ENCODE data around the gene TSEN54.

The TSEN54 gene

DNA sequence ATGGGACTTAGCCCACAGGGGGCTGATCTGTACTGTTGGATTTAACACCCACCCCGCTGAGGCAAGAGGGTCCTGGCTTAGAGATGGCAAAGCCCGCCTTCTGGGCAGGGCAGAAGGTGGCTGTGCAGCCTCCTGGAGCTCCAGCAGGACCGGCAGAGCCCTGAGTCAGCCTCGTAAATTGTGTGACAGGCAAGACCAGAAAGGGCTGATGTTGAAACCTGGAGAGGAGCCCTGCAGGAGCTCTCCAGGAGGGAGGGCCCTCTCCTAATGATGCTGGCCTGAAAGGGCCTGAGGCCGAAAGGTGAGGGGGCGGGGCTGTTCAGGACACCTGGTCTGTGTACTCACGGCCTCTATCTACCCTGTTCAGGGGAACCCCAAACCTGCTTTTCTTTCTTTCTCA is 48.7 kb downstream of the TSEN54 start:
- DNase-seq (ENCODE audit: low spot score): no peak

- no peak for DNase-seq (ENCODE audit: low spot score)
Observed at GRCh38 chr17:75565618-75566017, 49.3 kb downstream of the TSEN54 start.

DNA sequence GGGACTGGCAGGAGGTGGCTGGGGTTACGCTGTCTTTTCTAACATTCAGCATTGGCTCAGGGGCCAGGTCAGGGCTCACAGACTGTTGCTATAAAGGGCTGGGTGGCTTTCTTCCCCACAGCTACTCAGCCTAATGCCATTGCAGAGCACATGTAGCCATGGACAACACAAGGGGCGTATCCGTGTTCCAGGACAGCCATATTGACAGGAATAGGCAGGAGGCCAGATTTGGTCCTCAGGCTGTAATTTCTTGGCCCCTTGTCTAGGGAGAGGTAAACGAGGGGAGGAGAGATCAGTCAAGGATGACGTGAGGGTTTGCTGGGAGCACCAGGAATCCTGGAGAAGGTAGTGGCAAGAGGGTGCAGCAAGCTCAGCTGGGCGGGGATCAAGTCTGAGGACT is 50.1 kb downstream of the TSEN54 start:
- DNase-seq (ENCODE audit: low spot score): no peak

DNA sequence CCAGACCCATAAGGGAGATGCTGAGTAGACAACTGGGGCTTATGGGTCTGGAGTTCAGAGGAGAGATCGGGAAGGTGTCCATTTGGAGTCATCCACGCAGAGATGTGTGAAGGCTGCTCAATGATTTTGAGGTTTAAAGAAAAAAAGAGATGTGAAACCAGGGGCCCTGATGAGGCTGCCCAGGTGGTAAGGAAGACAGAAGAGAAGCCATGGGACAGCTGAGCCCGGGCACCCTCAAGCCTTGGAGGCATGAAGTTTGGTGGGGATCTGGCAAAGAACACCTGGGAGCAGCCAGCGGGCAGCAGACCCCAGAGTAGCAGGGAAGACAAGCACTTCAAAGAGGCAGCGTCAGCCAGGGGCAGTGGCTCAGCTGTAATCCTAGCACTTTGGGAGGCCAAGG is 50.5 kb downstream of the TSEN54 start:
- DNase-seq (ENCODE audit: low spot score): no peak

GRCh38 chr17:75568412-75569255 is 52.3 kb downstream of the TSEN54 start:
- no peak for DNase-seq (ENCODE audit: low spot score)

- DNase-seq (ENCODE audit: low spot score): no peak
Observed at GRCh38 chr17:75570034-75570676, 53.8 kb downstream of the TSEN54 start.

DNA sequence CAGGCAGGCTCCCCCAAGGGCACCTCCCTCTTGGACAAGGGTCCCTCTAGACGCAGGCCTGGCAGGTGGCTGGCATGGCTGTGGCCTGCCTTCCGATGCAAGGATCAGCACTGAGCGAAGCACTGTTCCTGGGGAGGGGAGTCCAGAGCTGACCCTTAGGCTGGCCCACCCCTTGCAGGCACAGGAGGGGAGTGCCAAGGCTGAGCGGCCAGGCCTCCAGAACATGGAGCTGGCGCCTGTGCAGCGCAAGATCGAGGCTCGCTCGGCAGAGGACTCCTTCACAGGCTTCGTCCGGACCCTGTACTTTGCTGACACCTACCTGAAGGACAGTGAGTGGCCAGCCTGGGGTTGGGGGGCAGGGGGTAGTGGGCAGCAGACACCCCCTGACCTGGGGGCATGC is 54.4 kb downstream of the TSEN54 start:
- no peak for DNase-seq (ENCODE audit: low spot score)

DNA sequence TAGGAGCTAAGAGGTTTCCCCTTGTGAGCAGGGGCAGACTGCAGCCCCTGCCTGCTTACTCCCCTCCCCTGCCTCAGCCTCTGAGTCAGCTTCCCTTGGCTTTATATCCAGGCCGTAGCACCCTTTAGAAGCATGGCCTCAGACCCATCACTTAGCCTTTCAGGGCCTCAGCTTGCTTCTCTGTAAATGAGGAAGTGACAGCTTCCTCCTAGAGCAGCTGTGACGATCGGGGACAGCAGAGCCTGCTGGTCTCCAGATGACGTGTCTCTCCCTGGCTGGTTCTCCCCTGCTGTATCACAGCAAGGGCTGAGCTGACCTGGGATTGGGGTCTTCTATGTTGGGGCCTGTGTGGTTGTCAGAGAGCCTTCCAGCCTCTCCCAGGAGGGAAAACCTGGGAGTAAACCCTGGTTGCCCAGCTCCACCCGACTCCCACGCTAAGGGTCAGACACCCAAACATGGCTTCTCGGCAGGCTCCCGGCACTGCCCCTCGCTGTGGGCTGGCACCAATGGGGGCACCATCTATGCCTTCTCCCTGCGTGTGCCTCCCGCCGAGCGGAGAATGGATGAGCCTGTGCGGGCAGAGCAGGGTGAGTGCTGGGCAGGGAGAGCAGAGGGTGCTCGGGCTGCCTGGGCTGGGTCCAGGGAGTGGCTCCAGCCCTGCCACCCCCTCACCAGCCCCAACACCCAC is 55.0 kb downstream of the TSEN54 start:
- no peak for DNase-seq (ENCODE audit: low spot score)

DNA sequence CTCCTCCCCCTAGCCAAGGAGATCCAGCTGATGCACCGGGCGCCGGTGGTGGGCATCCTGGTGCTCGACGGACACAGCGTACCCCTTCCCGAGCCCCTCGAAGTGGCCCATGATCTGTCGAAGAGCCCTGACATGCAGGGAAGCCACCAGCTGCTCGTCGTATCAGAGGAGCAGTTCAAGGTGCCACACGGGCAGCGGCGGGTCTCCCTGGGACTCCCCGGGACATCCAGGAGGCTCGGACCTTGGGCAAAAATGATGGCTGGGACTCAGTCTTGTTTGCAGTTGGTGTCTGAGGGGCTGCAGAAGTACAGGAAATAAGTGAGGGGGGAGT is 55.5 kb downstream of the TSEN54 start:
- DNase-seq (ENCODE audit: low spot score): no peak

DNA sequence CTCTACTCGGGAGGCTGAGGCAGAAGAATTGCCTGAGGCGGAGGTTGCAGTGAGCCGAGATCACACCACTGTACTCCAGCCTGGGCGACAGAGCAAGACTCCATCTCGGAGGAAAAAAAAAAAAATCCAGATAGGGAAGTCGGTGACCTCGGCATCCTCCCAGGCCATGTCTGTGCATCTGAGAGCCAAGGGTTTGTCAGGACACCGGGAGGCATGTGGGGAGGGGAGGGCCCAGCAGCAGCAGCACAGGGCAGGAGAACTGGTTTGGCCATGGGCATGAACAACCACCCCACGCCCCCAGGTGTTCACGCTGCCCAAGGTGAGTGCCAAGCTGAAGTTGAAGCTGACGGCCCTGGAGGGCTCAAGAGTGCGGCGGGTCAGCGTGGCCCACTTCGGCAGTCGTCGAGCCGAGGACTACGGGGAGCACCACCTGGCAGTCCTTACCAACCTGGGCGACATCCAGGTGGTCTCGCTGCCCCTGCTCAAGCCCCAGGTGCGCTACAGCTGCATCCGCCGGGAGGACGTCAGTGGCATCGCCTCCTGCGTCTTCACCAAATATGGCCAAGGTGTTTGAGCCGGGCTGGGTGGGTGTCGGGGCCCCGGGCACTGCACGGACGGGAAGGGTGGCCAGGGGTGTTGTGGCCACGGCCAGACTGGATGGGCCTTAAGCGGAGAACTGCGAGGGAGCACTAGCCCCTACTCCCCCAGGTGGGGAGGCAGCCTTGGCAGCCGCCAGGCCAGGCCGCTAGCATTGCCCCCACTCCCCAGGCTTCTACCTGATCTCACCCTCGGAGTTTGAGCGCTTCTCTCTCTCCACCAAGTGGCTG is 56.6 kb downstream of the TSEN54 start:
- DNase-seq (ENCODE audit: low spot score): no peak

- DNase-seq (ENCODE audit: low spot score): no peak
Observed at GRCh38 chr17:75573540-75573957, 57.2 kb downstream of the TSEN54 start.

GRCh38 chr17:75573994-75574393 is 57.7 kb downstream of the TSEN54 start:
- DNase-seq (ENCODE audit: low spot score): no peak

All from CD4-positive, alpha-beta T cell treated with Interleukin-6 at 100 ng/mL for 8 hours (primary cell).